WTC11 (cell line): Measurements from ENCODE around the gene DHX30. TPM values are rescaled to one million over a fixed set of nuclear protein-coding genes. Genes with fewer than 3 reads are reported as not detected.

Experiments used
- ATAC-seq: fragments of 200-7000 bp; cut with Tn5 transposase; 2 replicates; pipeline ENCODE4 v1.10.0; 2021; ENCODE audit warnings: mild to moderate bottlenecking, moderate library complexity
- CTCF ChIA-PET: fragments of 300-600 bp; sonication (Branson Sonifier 250); formaldehyde crosslinking; loops from one replicate; lab custom pipeline; 2021; ENCODE audit warnings: antibody characterized with exemption; lab: Charles Lee
- POLR2A ChIA-PET: fragments of 350-600 bp; sonication (Branson Sonifier 250); formaldehyde crosslinking; loops from one replicate; lab custom pipeline; 2021; ENCODE audit warnings: antibody characterized with exemption; lab: Charles Lee
- DNase-seq: peaks from one replicate; pipeline ENCODE4 v3.0.0; 2021; ENCODE audit warnings: low spot score
- H3K27ac Mint-ChIP-seq: 2 replicates; pipeline ENCODE4 v1.8.0; 2021; ENCODE audit warnings: mixed read lengths
- H3K27me3 Mint-ChIP-seq: 2 replicates; pipeline ENCODE4 v1.8.0; 2021; ENCODE audit warnings: low read depth, mild to moderate bottlenecking, moderate library complexity, mixed read lengths
- H3K36me3 Mint-ChIP-seq: 2 replicates; pipeline ENCODE4 v1.8.0; 2021; ENCODE audit warnings: mixed read lengths
- H3K4me1 Mint-ChIP-seq: 2 replicates; pipeline ENCODE4 v1.8.0; 2022; ENCODE audit warnings: mixed read lengths
- H3K4me3 Mint-ChIP-seq: 2 replicates; pipeline ENCODE4 v1.8.0; 2021; ENCODE audit warnings: mild to moderate bottlenecking, moderate library complexity, mixed read lengths
- H3K9me3 Mint-ChIP-seq: 2 replicates; pipeline ENCODE4 v1.8.0; 2021; ENCODE audit warnings: mixed read lengths
- ATF1 ChIP-seq: sonication (generic); formaldehyde crosslinking; IDR thresholded peaks from 2 replicates; pipeline ENCODE4 v1.8.1; 2023; ENCODE audit warnings: mild to moderate bottlenecking, moderate library complexity, missing genetic modification reagents
- CREB1 ChIP-seq: sonication (generic); formaldehyde crosslinking; IDR thresholded peaks from 2 replicates; pipeline ENCODE4 v1.8.0; 2023; ENCODE audit warnings: mild to moderate bottlenecking, missing genetic modification reagents
- ERG ChIP-seq: fragments of 250-450 bp; sonication (Bioruptor Pico); IDR thresholded peaks from 2 replicates; pipeline ENCODE4 v1.8.0; 2021; ENCODE audit warnings: mild to moderate bottlenecking
- ESRRA ChIP-seq: sonication (generic); formaldehyde crosslinking; IDR thresholded peaks from 2 replicates; pipeline ENCODE4 v1.8.1; 2022; ENCODE audit warnings: mild to moderate bottlenecking, missing genetic modification reagents, borderline replicate concordance
- FOXP1 ChIP-seq: sonication (generic); formaldehyde crosslinking; IDR thresholded peaks from 2 replicates; pipeline ENCODE4 v1.8.0; 2022; ENCODE audit warnings: missing genetic modification reagents, mild to moderate bottlenecking, moderate library complexity, borderline replicate concordance
- GTF2I ChIP-seq: fragments of 250-450 bp; sonication (Bioruptor Pico); conservative IDR thresholded peaks from 2 replicates; pipeline ENCODE4 v1.4.0; 2021; ENCODE audit warnings: mild to moderate bottlenecking
- HMGA2 ChIP-seq: fragments of 250-450 bp; sonication (Bioruptor Pico); IDR thresholded peaks from 2 replicates; pipeline ENCODE4 v1.4.0; 2021; ENCODE audit warnings: mild to moderate bottlenecking, moderate library complexity
- IRF2 ChIP-seq: sonication (generic); formaldehyde crosslinking; IDR thresholded peaks from 2 replicates; pipeline ENCODE4 v1.8.0; 2022; ENCODE audit warnings: low read depth, missing genetic modification reagents, borderline replicate concordance
- JUN ChIP-seq: sonication (generic); formaldehyde crosslinking; IDR thresholded peaks from 2 replicates; pipeline ENCODE4 v1.8.0; 2023; ENCODE audit warnings: mild to moderate bottlenecking, missing genetic modification reagents
- KAT7 ChIP-seq: sonication (generic); formaldehyde crosslinking; IDR thresholded peaks from 2 replicates; pipeline ENCODE4 v1.8.1; 2023; ENCODE audit warnings: missing genetic modification reagents, mild to moderate bottlenecking, borderline replicate concordance
- NFYB ChIP-seq: sonication (generic); formaldehyde crosslinking; conservative IDR thresholded peaks from 2 replicates; pipeline ENCODE4 v1.8.0; 2022; ENCODE audit warnings: low read depth, missing genetic modification reagents
- NR1H2 ChIP-seq: sonication (generic); formaldehyde crosslinking; IDR thresholded peaks from 2 replicates; pipeline ENCODE4 v1.9.0; 2021; ENCODE audit warnings: mild to moderate bottlenecking, moderate library complexity, missing genetic modification reagents
- NR2C2 ChIP-seq: sonication (generic); formaldehyde crosslinking; IDR thresholded peaks from 2 replicates; pipeline ENCODE4 v1.8.0; 2022; ENCODE audit warnings: mild to moderate bottlenecking, missing genetic modification reagents
- NR3C1 ChIP-seq: sonication (generic); formaldehyde crosslinking; conservative IDR thresholded peaks from 2 replicates; pipeline ENCODE4 v1.8.1; 2023; ENCODE audit warnings: low read depth, mild to moderate bottlenecking, missing genetic modification reagents
- OVOL2 ChIP-seq: fragments of 250-450 bp; sonication (Bioruptor Pico); IDR thresholded peaks from 2 replicates; pipeline ENCODE4 v1.9.0; 2021; ENCODE audit warnings: mild to moderate bottlenecking, borderline replicate concordance
- PREB ChIP-seq: sonication (generic); formaldehyde crosslinking; IDR thresholded peaks from 2 replicates; pipeline ENCODE4 v1.8.1; 2022; ENCODE audit warnings: mild to moderate bottlenecking, missing genetic modification reagents, moderate library complexity, borderline replicate concordance
- SMAD4 ChIP-seq: sonication (generic); formaldehyde crosslinking; IDR thresholded peaks from 2 replicates; pipeline ENCODE4 v1.8.0; 2022; ENCODE audit warnings: mild to moderate bottlenecking, missing genetic modification reagents
- STAT6 ChIP-seq: sonication (generic); formaldehyde crosslinking; conservative IDR thresholded peaks from 2 replicates; pipeline ENCODE4 v1.8.1; 2023; ENCODE audit warnings: mild to moderate bottlenecking, low read depth, missing genetic modification reagents, moderate library complexity
- TP53 ChIP-seq: sonication (generic); formaldehyde crosslinking; IDR thresholded peaks from 2 replicates; pipeline ENCODE4 v1.8.1; 2023; ENCODE audit warnings: mild to moderate bottlenecking, missing genetic modification reagents
- ZBTB21 ChIP-seq: sonication (generic); formaldehyde crosslinking; IDR thresholded peaks from 2 replicates; pipeline ENCODE4 v1.8.1; 2023; ENCODE audit warnings: mild to moderate bottlenecking, missing genetic modification reagents, borderline replicate concordance
- ZNF219 ChIP-seq: sonication (generic); formaldehyde crosslinking; IDR thresholded peaks from 2 replicates; pipeline ENCODE4 v1.8.0; 2023; ENCODE audit warnings: missing genetic modification reagents, mild to moderate bottlenecking, borderline replicate concordance
- ZNF281 ChIP-seq: sonication (generic); formaldehyde crosslinking; IDR thresholded peaks from 2 replicates; pipeline ENCODE4 v1.8.0; 2023; ENCODE audit warnings: mild to moderate bottlenecking, missing genetic modification reagents
- total RNA-seq: library from RNA; stranded (reverse); gene quantifications from 3 replicates; pipeline ENCODE4 v1.2.3, GENCODE V29; 2021
- TF ChIP-seq, protein P1 (sequence below): sonication (generic); formaldehyde crosslinking; IDR thresholded peaks from 2 replicates; pipeline ENCODE4 v1.8.1; 2023; ENCODE audit warnings: mild to moderate bottlenecking, missing genetic modification reagents, moderate library complexity
- TF ChIP-seq, protein P2 (sequence below): sonication (generic); formaldehyde crosslinking; IDR thresholded peaks from 2 replicates; pipeline ENCODE4 v1.8.0; 2022; ENCODE audit warnings: mild to moderate bottlenecking, missing genetic modification reagents

DHX30 gene
- total RNA-seq, 1 experiment from 2014 or later = 98.1 TPM

DNA sequence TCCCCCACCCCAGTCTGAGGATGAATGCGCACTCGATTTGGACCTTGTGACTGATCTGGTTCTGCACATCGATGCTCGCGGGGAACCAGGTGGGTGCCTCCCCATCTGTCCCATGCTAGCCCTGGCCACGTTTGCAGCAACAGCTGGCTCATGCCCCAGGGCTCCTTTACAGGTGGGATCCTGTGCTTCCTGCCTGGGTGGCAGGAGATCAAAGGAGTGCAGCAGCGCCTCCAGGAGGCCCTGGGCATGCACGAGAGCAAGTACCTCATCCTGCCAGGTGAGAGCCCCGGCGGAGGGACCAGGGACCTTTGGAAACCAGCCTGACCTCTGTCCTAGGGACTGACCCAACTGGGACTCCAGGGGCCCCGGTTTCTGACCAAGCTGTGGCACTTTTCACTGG, 44.3 kb downstream of the DHX30 start:
- no peaks in the 10 kb centered on the region for H3K27me3 Mint-ChIP-seq
- CTCF ChIA-PET = interaction anchor here (1.0 to 2.2 kb wide), 2 partner anchors 10 to 304 kb away, joined by 4 to 6 read pairs; no protein-coding TSS in a partner anchor
- ATAC-seq (peak; percentile 13), DNase-seq (peak; percentile 50)
- H3K4me3 Mint-ChIP-seq = no peak overlapping the region
- POLR2A ChIA-PET = no interaction called here
- H3K27ac Mint-ChIP-seq = peak overlapping the region; percentile 84; the same call in 1 of the 2 replicates
- peaks cover 8% of the 10 kb centered on the region for H3K4me1 Mint-ChIP-seq
- TF ChIP-seq GTF2I (CRISPR knock-in tag) = no peak
- TF ChIP-seq ERG = no peak
- TF ChIP-seq SMAD4 (CRISPR knock-in tag) = no peak
- no peak for TF ChIP-seq OVOL2 (CRISPR knock-in tag)
- no peak for TF ChIP-seq ZNF219 (CRISPR knock-in tag)
- TF ChIP-seq, protein P1, sequence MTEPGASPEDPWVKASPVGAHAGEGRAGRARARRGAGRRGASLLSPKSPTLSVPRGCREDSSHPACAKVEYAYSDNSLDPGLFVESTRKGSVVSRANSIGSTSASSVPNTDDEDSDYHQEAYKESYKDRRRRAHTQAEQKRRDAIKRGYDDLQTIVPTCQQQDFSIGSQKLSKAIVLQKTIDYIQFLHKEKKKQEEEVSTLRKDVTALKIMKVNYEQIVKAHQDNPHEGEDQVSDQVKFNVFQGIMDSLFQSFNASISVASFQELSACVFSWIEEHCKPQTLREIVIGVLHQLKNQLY (CRISPR knock-in tag) = no peak
- peaks cover 68% of the 10 kb centered on the region for H3K36me3 Mint-ChIP-seq
- no peaks in the 10 kb centered on the region for H3K9me3 Mint-ChIP-seq

- no peak for TF ChIP-seq ZBTB21 (CRISPR knock-in tag)
- no peak for TF ChIP-seq NR2C2
- no peak for TF ChIP-seq ZNF281
- no peak for TF ChIP-seq STAT6 (CRISPR knock-in tag)
- TF ChIP-seq IRF2 = no peak
- TF ChIP-seq KAT7 (CRISPR knock-in tag) = no peak
- TF ChIP-seq NR3C1 = no peak
- no peak for TF ChIP-seq HMGA2 (CRISPR knock-in tag)
- TF ChIP-seq ATF1 (CRISPR knock-in tag) = no peak
- TF ChIP-seq OVOL2 (CRISPR knock-in tag) = no peak
- no peak for TF ChIP-seq CREB1 (CRISPR knock-in tag)
- TF ChIP-seq ESRRA (CRISPR knock-in tag) = no peak
- TF ChIP-seq, protein P2, sequence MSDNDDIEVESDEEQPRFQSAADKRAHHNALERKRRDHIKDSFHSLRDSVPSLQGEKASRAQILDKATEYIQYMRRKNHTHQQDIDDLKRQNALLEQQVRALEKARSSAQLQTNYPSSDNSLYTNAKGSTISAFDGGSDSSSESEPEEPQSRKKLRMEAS = no peak
- TF ChIP-seq JUN (CRISPR knock-in tag) = no peak
- TF ChIP-seq TP53 = no peak
- TF ChIP-seq FOXP1 (CRISPR knock-in tag) = no peak
- TF ChIP-seq PREB (CRISPR knock-in tag) = no peak
- TF ChIP-seq NR1H2 = no peak
- TF ChIP-seq NFYB (CRISPR knock-in tag) = no peak
- H3K27ac Mint-ChIP-seq = no peak overlapping the region
- no peaks in the 10 kb centered on the region for H3K27me3 Mint-ChIP-seq
- CTCF ChIA-PET = interaction anchor here (1.0 to 5.5 kb wide), 3 partner anchors 10 to 304 kb away, joined by 4 to 45 read pairs (median 6); no protein-coding TSS in a partner anchor
- H3K4me3 Mint-ChIP-seq = no peak overlapping the region
- ATAC-seq = no peak
- H3K4me1 Mint-ChIP-seq = peaks cover 1% of the 10 kb centered on the region
- peaks cover 61% of the 10 kb centered on the region for H3K36me3 Mint-ChIP-seq
- H3K9me3 Mint-ChIP-seq = no peaks in the 10 kb centered on the region
- DNase-seq = no peak
- POLR2A ChIA-PET = no interaction called here
These were observed 45.0 kb downstream of the DHX30 start for GRCh38 chr3:47847801-47848518.
